ENCODE measurements around the gene ARHGAP26.

ARHGAP26 gene

DNA sequence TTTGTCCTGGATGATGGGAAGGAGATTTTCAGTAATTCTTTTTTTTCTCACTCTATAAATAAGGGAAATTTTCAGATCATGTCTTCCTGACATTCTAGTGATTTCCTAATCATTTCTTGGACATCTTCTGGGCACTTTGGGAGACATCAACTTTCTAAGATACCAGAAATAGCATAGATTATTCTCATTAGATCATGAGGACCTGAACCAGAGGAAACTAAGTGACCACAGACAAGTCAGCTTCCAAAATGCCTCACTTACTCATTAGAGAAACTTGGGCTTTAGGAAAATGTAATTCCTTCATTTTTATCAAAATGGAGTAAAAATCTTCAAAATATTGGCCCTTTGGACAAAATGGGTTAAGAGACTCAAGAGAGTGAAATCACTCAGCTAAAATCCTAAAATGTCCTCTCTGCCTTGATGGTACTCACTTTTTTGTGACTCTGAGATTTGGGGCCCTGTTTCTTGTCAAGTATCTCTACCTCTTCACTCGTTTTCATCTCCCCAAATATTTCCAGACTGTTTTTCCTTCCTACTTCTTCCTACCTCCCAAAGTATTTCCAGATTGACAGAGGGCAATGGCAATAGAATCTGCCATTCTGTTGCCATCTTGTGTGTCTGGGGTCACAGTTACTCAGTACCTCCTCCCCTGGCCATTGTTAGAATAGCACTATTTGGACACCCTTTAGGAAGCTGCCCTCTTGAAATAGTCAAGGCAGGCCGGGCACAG is 438.8 kb downstream of the ARHGAP26 start:
- no peak for TF ChIP-seq TAF1 (IDR thresholded peaks at IDR 0.05; ENCODE audit: borderline replicate concordance, insufficient read depth, low read length)
- TF ChIP-seq SIN3A (IDR thresholded peaks at IDR 0.05; ENCODE audit: borderline replicate concordance, insufficient read depth, low read length) = no peak

GRCh38 chr5:143209881-143210395 is 439.8 kb downstream of the ARHGAP26 start:
- TF ChIP-seq FOXP2 (optimal IDR thresholded peaks at IDR 0.05; ENCODE audit: borderline replicate concordance, extremely low read depth, extremely low read length, insufficient read depth) (no peak), SIN3A (IDR thresholded peaks at IDR 0.05; ENCODE audit: borderline replicate concordance, insufficient read depth, low read length) (0 out of 2 replicates have a peak, but pooled peaks have one; percentile 11), TAF1 (IDR thresholded peaks at IDR 0.05; ENCODE audit: borderline replicate concordance, insufficient read depth, low read length) (no peak), POLR2AphosphoS5 (IDR thresholded peaks at IDR 0.05; ENCODE audit: low read depth, low read length) (no peak)
- TF ChIP-seq, protein P1, sequence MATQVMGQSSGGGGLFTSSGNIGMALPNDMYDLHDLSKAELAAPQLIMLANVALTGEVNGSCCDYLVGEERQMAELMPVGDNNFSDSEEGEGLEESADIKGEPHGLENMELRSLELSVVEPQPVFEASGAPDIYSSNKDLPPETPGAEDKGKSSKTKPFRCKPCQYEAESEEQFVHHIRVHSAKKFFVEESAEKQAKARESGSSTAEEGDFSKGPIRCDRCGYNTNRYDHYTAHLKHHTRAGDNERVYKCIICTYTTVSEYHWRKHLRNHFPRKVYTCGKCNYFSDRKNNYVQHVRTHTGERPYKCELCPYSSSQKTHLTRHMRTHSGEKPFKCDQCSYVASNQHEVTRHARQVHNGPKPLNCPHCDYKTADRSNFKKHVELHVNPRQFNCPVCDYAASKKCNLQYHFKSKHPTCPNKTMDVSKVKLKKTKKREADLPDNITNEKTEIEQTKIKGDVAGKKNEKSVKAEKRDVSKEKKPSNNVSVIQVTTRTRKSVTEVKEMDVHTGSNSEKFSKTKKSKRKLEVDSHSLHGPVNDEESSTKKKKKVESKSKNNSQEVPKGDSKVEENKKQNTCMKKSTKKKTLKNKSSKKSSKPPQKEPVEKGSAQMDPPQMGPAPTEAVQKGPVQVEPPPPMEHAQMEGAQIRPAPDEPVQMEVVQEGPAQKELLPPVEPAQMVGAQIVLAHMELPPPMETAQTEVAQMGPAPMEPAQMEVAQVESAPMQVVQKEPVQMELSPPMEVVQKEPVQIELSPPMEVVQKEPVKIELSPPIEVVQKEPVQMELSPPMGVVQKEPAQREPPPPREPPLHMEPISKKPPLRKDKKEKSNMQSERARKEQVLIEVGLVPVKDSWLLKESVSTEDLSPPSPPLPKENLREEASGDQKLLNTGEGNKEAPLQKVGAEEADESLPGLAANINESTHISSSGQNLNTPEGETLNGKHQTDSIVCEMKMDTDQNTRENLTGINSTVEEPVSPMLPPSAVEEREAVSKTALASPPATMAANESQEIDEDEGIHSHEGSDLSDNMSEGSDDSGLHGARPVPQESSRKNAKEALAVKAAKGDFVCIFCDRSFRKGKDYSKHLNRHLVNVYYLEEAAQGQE (IDR thresholded peaks at IDR 0.05; ENCODE audit: insufficient read depth in 1 of 2, low read depth in 2 of 2, low read length in 2 of 2) = no peak

DNA sequence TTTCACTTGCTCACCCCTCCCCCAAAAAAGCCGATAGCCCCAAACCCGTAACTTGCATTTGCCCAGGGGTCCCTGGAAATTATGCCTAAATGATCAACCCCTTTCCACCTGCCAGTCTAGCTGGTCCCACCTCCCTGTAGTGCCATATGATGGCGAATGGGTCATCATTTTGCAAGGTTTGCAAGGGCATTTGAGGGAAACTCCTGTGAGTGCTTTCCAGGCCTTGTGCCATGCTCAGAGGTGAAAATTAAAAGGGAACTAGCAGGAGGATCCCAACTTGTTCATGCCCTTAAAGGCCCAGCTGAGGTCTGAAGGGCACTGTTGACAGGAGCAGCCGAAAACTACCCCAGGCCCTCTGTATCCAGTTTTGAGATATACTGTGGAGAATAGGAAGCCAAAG is 440.4 kb downstream of the ARHGAP26 start:
- TF ChIP-seq POLR2AphosphoS5 (IDR thresholded peaks at IDR 0.05; ENCODE audit: low read depth, low read length) (no peak), SIN3A (IDR thresholded peaks at IDR 0.05; ENCODE audit: borderline replicate concordance, insufficient read depth, low read length) (no peak), TAF1 (IDR thresholded peaks at IDR 0.05; ENCODE audit: borderline replicate concordance, insufficient read depth, low read length) (no peak), FOXP2 (optimal IDR thresholded peaks at IDR 0.05; ENCODE audit: borderline replicate concordance, extremely low read depth, extremely low read length, insufficient read depth) (no peak)
- TF ChIP-seq, protein P1 (IDR thresholded peaks at IDR 0.05; ENCODE audit: insufficient read depth in 1 of 2, low read depth in 2 of 2, low read length in 2 of 2) = no peak

GRCh38 chr5:143212261-143212660 is 442.1 kb downstream of the ARHGAP26 start:
- no peak for TF ChIP-seq FOXP2 (optimal IDR thresholded peaks at IDR 0.05; ENCODE audit: borderline replicate concordance, extremely low read depth, extremely low read length, insufficient read depth)
- no peak for TF ChIP-seq SIN3A (IDR thresholded peaks at IDR 0.05; ENCODE audit: borderline replicate concordance, insufficient read depth, low read length)
- TF ChIP-seq TAF1 (IDR thresholded peaks at IDR 0.05; ENCODE audit: borderline replicate concordance, insufficient read depth, low read length) = no peak
- TF ChIP-seq POLR2AphosphoS5 (IDR thresholded peaks at IDR 0.05; ENCODE audit: low read depth, low read length) = no peak
- TF ChIP-seq, protein P1 (IDR thresholded peaks at IDR 0.05; ENCODE audit: insufficient read depth in 1 of 2, low read depth in 2 of 2, low read length in 2 of 2) = no peak

GRCh38 chr5:143213231-143213850 is 443.2 kb downstream of the ARHGAP26 start:
- TF ChIP-seq SIN3A (IDR thresholded peaks at IDR 0.05; ENCODE audit: borderline replicate concordance, insufficient read depth, low read length) (no peak), POLR2AphosphoS5 (IDR thresholded peaks at IDR 0.05; ENCODE audit: low read depth, low read length) (no peak), TAF1 (IDR thresholded peaks at IDR 0.05; ENCODE audit: borderline replicate concordance, insufficient read depth, low read length) (no peak), FOXP2 (optimal IDR thresholded peaks at IDR 0.05; ENCODE audit: borderline replicate concordance, extremely low read depth, extremely low read length, insufficient read depth) (no peak)
- TF ChIP-seq, protein P1 (IDR thresholded peaks at IDR 0.05; ENCODE audit: insufficient read depth in 1 of 2, low read depth in 2 of 2, low read length in 2 of 2) = no peak

Data from PFSK-1 (cell line).